ENCODE results near the gene ELMO2.

Gene ELMO2

DNA sequence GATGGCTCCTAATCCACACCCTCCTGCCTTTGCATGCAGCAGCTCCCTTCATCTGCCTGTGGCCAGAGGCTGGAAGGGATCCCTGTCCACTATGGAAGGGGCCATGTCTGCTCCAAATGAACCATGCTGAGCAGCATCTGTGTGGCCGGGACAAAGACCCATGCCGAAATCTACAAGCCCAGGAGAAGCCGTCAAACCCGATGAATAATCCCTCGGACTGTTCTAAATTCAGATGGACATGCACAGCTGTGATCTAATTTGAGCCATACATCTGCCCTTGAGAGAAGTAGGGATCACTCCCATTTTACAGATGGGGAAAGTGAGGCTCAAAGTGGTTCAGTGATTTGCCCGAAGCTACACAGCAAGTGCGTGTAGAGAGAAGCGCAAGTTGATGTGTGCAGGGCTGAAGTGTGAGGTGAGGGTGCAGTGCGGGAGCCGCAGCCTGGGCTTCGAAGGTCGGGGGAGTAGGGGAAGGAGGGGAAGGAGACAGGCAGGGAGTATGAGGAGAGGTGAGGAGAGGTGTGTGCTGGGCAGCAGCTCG, 75.5 kb downstream of the ELMO2 start:
- DNase-seq, result no peak

DNA sequence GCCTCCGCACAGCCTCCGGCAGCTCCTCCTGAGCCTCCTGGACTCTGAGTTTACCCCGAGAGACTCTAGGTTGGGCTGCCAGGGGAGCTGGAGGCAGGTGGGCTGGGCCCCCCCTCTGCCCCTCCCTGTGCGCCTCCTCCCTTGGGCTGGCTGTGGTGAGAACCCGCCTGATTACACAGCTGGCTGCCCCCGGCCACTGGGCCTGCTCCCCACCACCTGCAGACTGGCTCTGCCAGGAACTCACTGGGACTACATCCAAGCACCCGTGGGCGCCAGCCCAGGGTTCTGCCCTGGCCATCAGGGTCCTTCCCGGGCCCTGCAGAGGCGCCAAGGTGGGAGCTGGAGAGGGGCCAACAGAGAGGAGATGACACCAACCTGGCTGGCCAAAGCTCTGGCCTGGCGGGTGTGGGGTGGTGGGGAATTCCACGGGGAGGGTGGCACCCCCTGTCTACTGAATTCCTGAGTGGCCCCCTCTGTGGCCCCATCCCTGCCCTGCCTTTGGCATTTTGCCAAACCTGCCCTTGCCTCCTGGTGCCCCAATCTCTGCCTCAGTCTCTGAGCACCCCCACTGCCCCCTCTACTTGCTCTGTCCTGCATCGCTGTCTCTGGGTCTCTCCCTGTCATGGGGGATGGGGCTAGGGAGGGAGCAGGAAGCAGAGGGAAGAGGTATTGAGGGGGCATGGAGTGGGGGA, 76.2 kb downstream of the ELMO2 start:
- DNase-seq, result peak; percentile 18

DNA sequence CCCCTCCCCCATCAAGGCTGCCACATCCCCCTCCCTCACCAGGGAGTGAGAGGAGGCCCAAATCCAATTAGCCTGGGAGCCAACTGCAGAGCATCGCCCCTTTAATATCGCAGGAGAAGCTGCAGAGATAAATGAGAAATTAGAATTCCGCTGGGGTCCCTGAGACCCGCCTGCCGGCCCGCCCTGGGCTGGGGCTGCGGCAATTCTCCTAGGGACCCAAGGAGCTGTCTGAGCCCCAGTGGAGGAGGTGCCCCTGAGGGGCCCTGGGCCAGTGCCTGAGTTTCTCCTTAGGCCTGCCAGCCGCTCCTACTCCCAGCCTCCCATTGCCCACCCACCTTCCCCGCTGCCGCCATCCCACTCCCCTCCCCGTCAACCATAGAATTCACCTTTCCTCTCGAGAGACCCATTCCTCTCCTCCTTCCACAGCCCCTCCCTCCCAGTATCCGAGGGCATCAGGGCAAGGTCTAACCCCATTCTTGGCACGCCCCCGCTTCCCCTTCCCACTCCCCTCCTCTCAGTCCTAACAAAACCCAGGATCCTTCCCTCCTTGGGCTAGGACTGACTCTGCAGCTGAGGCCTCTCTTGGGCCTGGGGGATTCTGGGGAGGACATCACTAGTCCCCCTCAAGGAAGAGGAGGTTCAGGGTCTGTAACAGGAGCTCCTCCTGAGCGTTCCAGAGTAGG, 78.1 kb downstream of the ELMO2 start:
- DNase-seq, result no peak

DNA sequence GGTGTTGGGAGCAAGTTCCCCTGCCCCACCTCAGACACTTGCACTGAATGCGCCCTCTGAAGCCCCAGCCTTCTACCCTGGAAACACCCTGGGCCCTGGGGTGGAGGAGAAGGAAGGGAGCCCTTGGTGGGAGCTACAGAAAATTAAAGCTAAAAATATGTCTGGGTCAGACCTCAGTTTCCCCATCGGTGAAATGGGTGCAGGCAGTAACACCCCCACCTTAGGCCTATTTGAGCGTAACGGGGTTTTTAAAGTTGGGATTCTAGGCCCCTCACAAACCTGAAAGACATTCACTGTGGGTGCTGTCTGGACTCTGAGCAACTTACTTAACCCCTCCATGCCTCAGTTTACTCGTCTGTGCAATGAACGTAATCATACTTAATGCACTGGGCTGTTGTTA, 78.9 kb downstream of the ELMO2 start:
- no peak for DNase-seq

DNA sequence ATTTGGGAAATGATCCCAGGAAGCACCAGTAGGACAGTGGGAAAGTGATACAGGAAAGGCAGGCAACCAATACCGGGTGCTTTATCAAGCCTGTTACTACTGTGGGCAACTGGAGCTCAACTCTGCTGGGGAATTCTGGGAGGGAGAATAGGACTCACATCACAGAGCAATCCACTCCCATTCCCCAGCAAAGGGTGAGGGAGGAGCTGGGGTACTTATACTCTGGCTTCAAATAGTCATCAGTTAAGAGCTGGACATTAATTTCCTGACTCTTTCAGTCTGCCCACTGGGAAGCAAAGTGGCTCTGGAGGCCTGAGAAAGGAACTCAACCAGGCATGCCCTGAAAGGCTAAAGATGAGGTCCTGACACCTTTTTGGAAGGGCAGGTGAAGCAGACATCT, 80.6 kb downstream of the ELMO2 start:
- no peak for DNase-seq

DNA sequence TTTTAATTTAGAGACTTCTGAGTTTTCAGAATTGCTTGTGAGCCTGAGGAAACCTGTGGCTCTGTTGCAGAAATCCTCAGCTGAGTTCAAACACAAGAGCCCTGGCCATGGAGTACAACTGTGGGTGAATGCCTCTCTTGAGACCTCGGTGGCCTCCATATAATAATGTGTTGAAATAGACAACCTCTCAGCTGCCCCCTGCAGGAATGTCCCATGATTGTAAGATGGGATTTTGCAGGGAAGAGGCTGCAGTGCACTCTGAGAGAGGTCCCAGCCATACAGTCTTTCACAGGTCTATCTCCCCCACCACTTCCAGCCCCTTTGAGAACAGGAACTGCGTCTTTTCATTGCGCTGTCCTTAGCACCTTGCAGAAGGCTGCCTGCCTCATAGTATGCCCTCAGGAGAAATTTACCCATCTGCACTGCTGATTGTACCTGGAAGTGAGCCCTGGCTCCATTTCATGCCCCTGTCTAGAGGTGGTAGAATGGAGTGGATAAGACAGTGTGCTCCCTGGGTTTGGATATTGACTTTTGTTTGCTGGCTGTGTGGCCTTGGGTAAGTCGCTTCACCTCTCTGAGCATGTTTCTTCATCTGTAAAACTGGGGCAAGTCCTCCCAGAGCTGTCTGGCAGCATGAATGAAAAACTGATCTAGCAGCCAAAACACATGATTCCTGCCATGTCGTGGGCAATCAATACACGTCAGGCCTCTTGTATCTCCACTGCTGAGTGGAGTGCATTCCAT, 81.3 kb downstream of the ELMO2 start:
- DNase-seq, result peak; percentile 42

DNA sequence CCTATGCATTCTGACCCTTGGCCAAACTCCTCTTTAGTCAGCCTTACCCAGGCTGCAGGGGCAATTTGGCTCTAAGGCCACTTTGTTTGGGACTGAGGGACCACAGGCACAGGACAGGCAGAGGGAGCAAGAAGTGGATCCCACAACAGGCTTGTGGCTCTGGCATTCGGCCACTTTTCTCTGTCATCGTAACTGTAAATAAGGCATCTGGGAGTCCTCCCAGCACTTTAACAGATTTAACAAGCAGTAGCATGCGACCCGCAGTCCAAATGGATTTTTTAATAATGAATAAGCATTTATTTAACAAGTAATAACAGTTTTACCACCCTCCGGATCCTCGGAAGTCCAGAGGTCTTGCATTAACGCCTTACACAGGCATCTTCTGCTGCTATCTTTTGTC, 82.0 kb downstream of the ELMO2 start:
- no peak for DNase-seq

DNA sequence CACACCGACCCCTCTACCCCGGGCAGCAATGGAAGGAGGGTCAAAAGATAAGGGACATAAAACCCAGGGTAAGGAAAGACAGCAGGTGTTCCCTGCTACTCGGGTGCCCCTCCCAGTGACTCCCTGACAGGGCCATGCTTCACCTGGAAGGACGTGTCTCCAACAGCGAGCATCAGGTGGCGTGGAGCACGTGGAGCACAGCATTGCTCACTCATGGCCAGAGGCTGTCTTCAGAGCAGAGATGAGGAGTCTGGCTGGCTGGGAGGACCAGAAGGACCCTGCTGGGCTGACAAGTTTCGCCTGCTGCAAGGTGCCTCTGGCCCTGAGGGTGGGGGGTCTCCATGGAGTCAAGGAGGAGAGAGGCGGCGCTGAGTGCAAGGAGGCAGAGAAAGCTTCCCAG, 82.9 kb downstream of the ELMO2 start:
- no peak for DNase-seq

DNA sequence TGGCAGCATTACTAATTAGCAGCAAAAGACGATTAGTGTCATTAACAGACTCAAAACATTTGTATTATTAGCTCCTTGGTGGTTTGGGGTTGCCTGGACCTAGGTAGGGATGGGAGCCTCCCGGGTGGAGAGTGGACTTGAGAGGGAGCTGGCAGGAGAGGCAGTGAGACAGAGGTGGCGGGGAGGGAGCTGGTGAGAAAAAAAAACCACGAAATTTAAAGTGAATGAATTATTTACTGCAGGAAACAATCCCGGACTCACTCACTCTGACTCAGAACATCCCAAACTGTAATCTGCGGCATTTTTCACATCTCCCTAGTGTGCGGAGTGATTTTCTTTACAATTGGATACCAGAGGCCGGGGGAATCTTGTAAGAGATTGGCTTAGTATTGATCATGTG, 83.8 kb downstream of the ELMO2 start:
- no peak for DNase-seq

DNA sequence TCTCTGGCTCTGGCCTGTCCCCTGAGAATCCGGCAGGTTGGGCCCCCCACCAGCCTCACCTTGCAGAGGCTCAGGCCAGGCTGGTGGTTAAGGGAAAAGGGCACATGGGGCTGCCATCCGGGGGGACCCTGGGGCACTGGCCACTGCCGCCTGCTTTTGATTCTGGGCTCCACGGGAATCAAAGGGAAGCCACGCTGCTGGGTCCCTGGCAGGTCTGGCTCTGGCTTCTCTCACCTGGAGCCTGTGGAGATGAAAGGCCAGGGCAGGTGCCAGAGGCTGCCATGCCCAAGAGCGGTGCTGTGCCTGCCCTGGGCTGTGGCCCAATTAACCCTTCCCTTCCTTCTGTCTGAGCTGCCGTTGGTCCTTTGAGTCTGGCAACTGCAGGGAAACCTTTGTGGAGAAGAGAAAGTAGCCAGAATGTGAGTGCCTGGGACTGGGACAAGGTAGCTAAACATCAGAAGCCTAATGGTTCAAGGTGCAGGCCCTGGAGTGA, 88.7 kb downstream of the ELMO2 start:
- peak; percentile 35 for DNase-seq

DNA sequence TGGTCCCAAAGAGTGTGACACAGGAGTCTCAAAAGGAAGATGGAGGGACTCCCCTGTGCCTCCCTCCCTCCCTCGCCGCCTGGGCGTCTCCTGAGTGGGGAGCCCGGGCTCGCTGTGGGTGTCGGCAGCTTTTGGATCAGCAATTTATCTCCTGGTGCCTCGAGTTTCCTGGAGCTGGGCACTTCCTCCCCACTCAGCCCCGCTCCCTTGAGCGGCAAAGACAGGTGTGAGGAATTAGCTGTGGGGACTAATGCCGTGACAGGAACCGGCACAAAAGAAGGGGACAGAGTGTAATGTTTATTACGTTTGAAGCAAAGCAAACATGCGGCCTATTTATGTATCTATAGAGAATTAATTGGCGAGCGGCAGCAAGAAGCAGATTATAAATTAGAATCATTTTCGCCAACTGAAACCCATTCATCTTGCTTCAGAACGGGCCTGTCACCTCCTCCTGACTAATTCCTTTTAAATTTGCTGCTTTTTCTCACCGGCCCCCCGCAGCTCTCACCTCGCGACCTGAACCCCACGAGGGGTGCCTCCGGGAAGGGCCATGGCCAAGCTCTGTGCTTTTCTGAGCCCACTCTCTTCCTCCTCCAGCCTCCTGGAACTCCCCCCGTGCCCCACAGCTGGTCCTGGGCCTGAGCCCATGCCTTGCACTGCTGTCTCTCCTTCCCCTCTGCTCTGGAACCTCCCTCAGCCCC, 89.3 kb downstream of the ELMO2 start:
- peak; percentile 33 for DNase-seq
